Gastroesophageal sphincter (tissue), 4 donors: ENCODE results near the gene BMS1. TPM values are rescaled to one million over a fixed set of nuclear protein-coding genes. Genes with fewer than 3 reads are reported as not detected.
"Not testable (repeated sequence)": the region's sequence is repeated elsewhere in the genome, so short reads cannot be mapped to it uniquely, and the experiment has no call there.

Experiments
- ATAC-seq: fragments of 150-250 bp; one replicate; pipeline ENCODE4 v1.9.1; 2016; ENCODE audit warnings: mild to moderate bottlenecking, moderate library complexity
- H3K27ac ChIP-seq, 4 donors: fragments of 200-600 bp; sonication (generic) in 3 of 4; 1 replicate in 3 of 4; 2 replicates in 1 of 4; pipeline ENCODE4 v1.5.1; 2016 to 2019
- H3K27me3 ChIP-seq: fragments of 200-600 bp; sonication (generic); one replicate; pipeline ENCODE4 v1.5.1; 2019
- H3K36me3 ChIP-seq, 2 donors: fragments of 200-600 bp; sonication (generic); one replicate each; pipeline ENCODE4 v1.5.1; 2019; ENCODE audit warnings: control low read depth in 1 of 2
- H3K4me1 ChIP-seq, 3 donors: fragments of 200-600 bp; sonication (generic); 1 replicate in 2 of 3; 2 replicates in 1 of 3; pipeline ENCODE4 v1.5.1; 2016 to 2019; ENCODE audit warnings: control low read depth in 2 of 3
- H3K4me3 ChIP-seq, 2 donors: fragments of 200-600 bp; sonication (generic); one replicate each; pipeline ENCODE4 v1.5.1; 2019; ENCODE audit warnings: mild to moderate bottlenecking in 1 of 2, moderate library complexity in 1 of 2
- H3K9me3 ChIP-seq, 3 donors: fragments of 200-600 bp; sonication (generic); one replicate each; pipeline ENCODE4 v1.5.1; 2017 to 2019; ENCODE audit warnings: control low read depth in 2 of 3
- CTCF ChIP-seq, 4 experiments: fragments of 200-600 bp in 2 of 4; fragments of 450-650 bp in 2 of 4; sonication (generic) in 1 of 4; IDR thresholded peaks; one replicate each; pipeline ENCODE4 v1.5.1; 2017 to 2019; ENCODE audit warnings: antibody characterized with exemption in 4 of 4, mild to moderate bottlenecking in 2 of 4, moderate library complexity in 2 of 4
- EP300 ChIP-seq: sonication (generic); formaldehyde crosslinking; IDR thresholded peaks from one replicate; pipeline ENCODE4 v1.6.1; 2017; ENCODE audit warnings: antibody characterized with exemption, mild to moderate bottlenecking
- POLR2A ChIP-seq, 2 donors: fragments of 450-650 bp; IDR thresholded peaks; one replicate each; pipeline ENCODE4 v1.6.1; 2017; ENCODE audit warnings: antibody characterized with exemption in 2 of 2, mild to moderate bottlenecking in 2 of 2, moderate library complexity in 1 of 2
- POLR2AphosphoS5 ChIP-seq: sonication (generic); formaldehyde crosslinking; IDR thresholded peaks from one replicate; pipeline ENCODE4 v1.6.1; 2017; ENCODE audit warnings: antibody characterized with exemption
- WGBS, 2 donors: methylation state at CpG; one replicate each; pipeline ENCODE4 v1.1.5; 2018; ENCODE audit warnings: low coverage in 1 of 2; 5-methylcytosine and 5-hydroxymethylcytosine counted together
- total RNA-seq, 4 donors: library from RNA; depleted of rRNA; stranded (reverse); fragments of >200 nt; gene quantifications; one replicate each; pipeline ENCODE4 v1.1.0, GENCODE V29; 2016

Gene BMS1, protein sequence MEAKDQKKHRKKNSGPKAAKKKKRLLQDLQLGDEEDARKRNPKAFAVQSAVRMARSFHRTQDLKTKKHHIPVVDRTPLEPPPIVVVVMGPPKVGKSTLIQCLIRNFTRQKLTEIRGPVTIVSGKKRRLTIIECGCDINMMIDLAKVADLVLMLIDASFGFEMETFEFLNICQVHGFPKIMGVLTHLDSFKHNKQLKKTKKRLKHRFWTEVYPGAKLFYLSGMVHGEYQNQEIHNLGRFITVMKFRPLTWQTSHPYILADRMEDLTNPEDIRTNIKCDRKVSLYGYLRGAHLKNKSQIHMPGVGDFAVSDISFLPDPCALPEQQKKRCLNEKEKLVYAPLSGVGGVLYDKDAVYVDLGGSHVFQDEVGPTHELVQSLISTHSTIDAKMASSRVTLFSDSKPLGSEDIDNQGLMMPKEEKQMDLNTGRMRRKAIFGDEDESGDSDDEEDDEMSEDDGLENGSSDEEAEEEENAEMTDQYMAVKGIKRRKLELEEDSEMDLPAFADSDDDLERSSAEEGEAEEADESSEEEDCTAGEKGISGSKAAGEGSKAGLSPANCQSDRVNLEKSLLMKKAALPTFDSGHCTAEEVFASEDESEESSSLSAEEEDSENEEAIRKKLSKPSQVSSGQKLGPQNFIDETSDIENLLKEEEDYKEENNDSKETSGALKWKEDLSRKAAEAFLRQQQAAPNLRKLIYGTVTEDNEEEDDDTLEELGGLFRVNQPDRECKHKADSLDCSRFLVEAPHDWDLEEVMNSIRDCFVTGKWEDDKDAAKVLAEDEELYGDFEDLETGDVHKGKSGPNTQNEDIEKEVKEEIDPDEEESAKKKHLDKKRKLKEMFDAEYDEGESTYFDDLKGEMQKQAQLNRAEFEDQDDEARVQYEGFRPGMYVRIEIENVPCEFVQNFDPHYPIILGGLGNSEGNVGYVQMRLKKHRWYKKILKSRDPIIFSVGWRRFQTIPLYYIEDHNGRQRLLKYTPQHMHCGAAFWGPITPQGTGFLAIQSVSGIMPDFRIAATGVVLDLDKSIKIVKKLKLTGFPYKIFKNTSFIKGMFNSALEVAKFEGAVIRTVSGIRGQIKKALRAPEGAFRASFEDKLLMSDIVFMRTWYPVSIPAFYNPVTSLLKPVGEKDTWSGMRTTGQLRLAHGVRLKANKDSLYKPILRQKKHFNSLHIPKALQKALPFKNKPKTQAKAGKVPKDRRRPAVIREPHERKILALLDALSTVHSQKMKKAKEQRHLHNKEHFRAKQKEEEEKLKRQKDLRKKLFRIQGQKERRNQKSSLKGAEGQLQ
- 10 to 100 TPM; 15.5 to 18.8 (median 18.3) TPM for total RNA-seq

- peak; percentile 58 to 59 for TF ChIP-seq POLR2A (IDR thresholded peaks at IDR 0.05)
- peak; percentile 67 for TF ChIP-seq POLR2AphosphoS5
- no peak for TF ChIP-seq CTCF (IDR thresholded peaks at IDR 0.05)
- 0% methylated on average over 13 to 23 of the region's 60 CpGs for WGBS, 2 donors
- Histone ChIP-seq H3K4me1 (peaks cover 0 to 21% (median 4%) of the 10 kb centered on the region in 3 donors), H3K9me3 (no peaks in the 10 kb centered on the region), H3K36me3 (peaks cover 5 to 33% of the 10 kb centered on the region in 2 donors), H3K4me3 (peak within 1 kb of the TSS; percentile 74 to 77), H3K27me3 (no peaks in the 10 kb centered on the region), H3K27ac (peak within 1 kb of the TSS; percentile 82 to 96 (median 93))
- peak; percentile 95 for ATAC-seq
Measured at GRCh38 chr10:42782446-42783180, at the start of gene BMS1. Gene BMS1 (plus strand): TSS chr10:42782795. CDS start chr10:42784395, 1,600 bp downstream.

- no peak for ATAC-seq
- 25 to 83% methylated on average over 1 of the region's 1 CpG for WGBS, 2 donors
Measured at GRCh38 chr10:42734536-42734935, 48.1 kb upstream of the BMS1 start.

GRCh38 chr10:42738679-42739078, 43.9 kb upstream of the BMS1 start:
- ATAC-seq = no peak
- WGBS, 2 donors = 60 to 73% methylated on average over 2 of the region's 3 CpGs
- H3K9me3 ChIP-seq = peaks cover 0 to 21% (median 0%) of the 10 kb centered on the region in 3 donors
- H3K27me3 ChIP-seq = peaks cover 28% of the 10 kb centered on the region
- no peaks in the 10 kb centered on the region for H3K36me3 ChIP-seq
- no peak overlapping the region for H3K4me3 ChIP-seq
- H3K4me1 ChIP-seq = no peaks in the 10 kb centered on the region
- TF ChIP-seq CTCF (IDR thresholded peaks at IDR 0.05) (no peak), POLR2AphosphoS5 (no peak), POLR2A (IDR thresholded peaks at IDR 0.05) (no peak), EP300 (no peak)
- no peak overlapping the region for H3K27ac ChIP-seq

More at GRCh38 chr10:42734536-42734935, 48.1 kb upstream of the BMS1 start:
- H3K36me3 ChIP-seq = no peaks in the 10 kb centered on the region
- TF ChIP-seq POLR2A (IDR thresholded peaks at IDR 0.05) (no peak), EP300 (no peak), CTCF (IDR thresholded peaks at IDR 0.05) (no peak), POLR2AphosphoS5 (no peak)
- peaks cover 41% of the 10 kb centered on the region for H3K27me3 ChIP-seq
- H3K9me3 ChIP-seq = no peaks in the 10 kb centered on the region
- H3K27ac ChIP-seq = no peak overlapping the region
- no peak overlapping the region for H3K4me3 ChIP-seq
- H3K4me1 ChIP-seq = no peaks in the 10 kb centered on the region

- Histone ChIP-seq H3K9me3 (peaks cover 0 to 21% (median 0%) of the 10 kb centered on the region in 3 donors), H3K27me3 (peaks cover 51% of the 10 kb centered on the region)
- ATAC-seq, H3K4me1 ChIP-seq, H3K27ac ChIP-seq, H3K36me3 ChIP-seq, H3K4me3 ChIP-seq: not testable (repeated sequence)
- 77 to 93% methylated on average over 4 to 7 of the region's 7 CpGs for WGBS, 2 donors
Measured at GRCh38 chr10:42741536-42741935, 41.1 kb upstream of the BMS1 start.
